CD4-positive, CD25-positive, alpha-beta regulatory T cell (primary cell): ENCODE measurements around the gene RTN4RL1. TPM values are rescaled to one million over a fixed set of nuclear protein-coding genes. Genes with fewer than 3 reads are reported as not detected.
A peak's percentile ranks its signal among the peaks of the same experiment; 100 is the strongest.

ENCODE experiments used
- ATAC-seq, 2 donors: fragments of 150-1000 bp; cut with Tn5 transposase; one replicate each; pipeline ENCODE4 v1.10.0; 2021; ENCODE audit warnings: low read depth in 2 of 2, moderate number of reproducible peaks in 2 of 2, moderate library complexity in 1 of 2
- DNase-seq, 3 donors: peaks; one replicate each; pipeline versions ENCODE4 v3.0.0 to v3.0.0-alpha.2; 2012 to 2022; ENCODE audit warnings: mixed read lengths in 1 of 3
- H3K27ac ChIP-seq: one replicate; pipeline ENCODE4 v1.7.0; 2013; ENCODE audit warnings: mild to moderate bottlenecking, low read length; ENCODE audit not compliant: insufficient read depth, poor library complexity, severe bottlenecking
- H3K27me3 ChIP-seq: one replicate; pipeline ENCODE4 v1.7.0; 2013; ENCODE audit warnings: low read length; ENCODE audit not compliant: control insufficient read depth, insufficient read depth
- H3K36me3 ChIP-seq: one replicate; pipeline ENCODE4 v1.7.0; 2013; ENCODE audit warnings: mild to moderate bottlenecking, low read length, moderate library complexity; ENCODE audit not compliant: control insufficient read depth, insufficient read depth
- H3K4me1 ChIP-seq: 2 replicates; pipeline ENCODE4 v1.7.0; 2013; ENCODE audit warnings: mild to moderate bottlenecking, low read length; ENCODE audit not compliant: insufficient read depth, control insufficient read depth, poor library complexity, severe bottlenecking
- H3K4me3 ChIP-seq: one replicate; pipeline ENCODE4 v1.7.0; 2013; ENCODE audit warnings: low read depth, mild to moderate bottlenecking, low read length, moderate library complexity
- H3K9me3 ChIP-seq, 2 experiments: 1 replicate in 1 of 2; 2 replicates in 1 of 2; pipeline ENCODE4 v1.7.0; 2013; ENCODE audit warnings: low read length in 2 of 2, mild to moderate bottlenecking in 1 of 2, moderate library complexity in 1 of 2; ENCODE audit not compliant: control insufficient read depth in 2 of 2
- H3K27ac Mint-ChIP-seq, 3 donors: one replicate each; pipeline ENCODE4 v1.8.0; 2020 to 2022; ENCODE audit warnings: mild to moderate bottlenecking in 3 of 3, mixed read lengths in 3 of 3, moderate library complexity in 2 of 3
- H3K27me3 Mint-ChIP-seq: one replicate; pipeline ENCODE4 v1.8.0; 2022; ENCODE audit warnings: mild to moderate bottlenecking, mixed read lengths
- H3K36me3 Mint-ChIP-seq: one replicate; pipeline ENCODE4 v1.8.0; 2020; ENCODE audit warnings: mixed read lengths
- H3K4me1 Mint-ChIP-seq, 4 donors: one replicate each; pipeline ENCODE4 v1.8.0; 2020 to 2022; ENCODE audit warnings: mixed read lengths in 4 of 4, mild to moderate bottlenecking in 1 of 4
- H3K4me3 Mint-ChIP-seq, 4 donors: one replicate each; pipeline ENCODE4 v1.8.0; 2020 to 2022; ENCODE audit warnings: mild to moderate bottlenecking in 4 of 4, mixed read lengths in 4 of 4, moderate library complexity in 3 of 4
- H3K9me3 Mint-ChIP-seq, 7 donors: one replicate each; pipeline ENCODE4 v1.8.0; 2020 to 2022; ENCODE audit warnings: mixed read lengths in 7 of 7, mild to moderate bottlenecking in 3 of 7, moderate library complexity in 2 of 7
- polyA plus RNA-seq, 4 donors: library from polyadenylated mRNA; unstranded; fragments of 300-500 nt; fragmentation: Illumina TruSeq; gene quantifications; one replicate each; pipeline ENCODE4 v1.2.3, GENCODE V29; 2021
- total RNA-seq: library from RNA; stranded (reverse); gene quantifications from one replicate; pipeline ENCODE4 v1.2.3, GENCODE V29; 2022

The RTN4RL1 gene
- total and polyA plus RNA-seq, 5 donors from 2014 or later, result 0.14 to 0.35 (median 0.28) TPM; not detected in 2

- no peak overlapping the region for H3K4me3 ChIP-seq
- H3K4me1 ChIP-seq, result no peaks in the 10 kb centered on the region
- peaks cover 8% of the 10 kb centered on the region for H3K27me3 ChIP-seq
- H3K27me3 Mint-ChIP-seq, result peaks cover 26% of the 10 kb centered on the region
- no peak overlapping the region for H3K4me3 Mint-ChIP-seq
- no peaks in the 10 kb centered on the region for H3K36me3 ChIP-seq
- no peaks in the 10 kb centered on the region for H3K9me3 Mint-ChIP-seq
- no peaks in the 10 kb centered on the region for H3K36me3 Mint-ChIP-seq
- DNase-seq, result peak in 1 of 3 donors; percentile 12
- no peak for ATAC-seq
- H3K4me1 Mint-ChIP-seq, result no peaks in the 10 kb centered on the region
- peak overlapping the region in 1 of 3 donors; percentile 59 for H3K27ac Mint-ChIP-seq
- H3K9me3 ChIP-seq, result no peaks in the 10 kb centered on the region
- H3K27ac ChIP-seq, result no peak overlapping the region
These were observed 110.5 kb downstream of the RTN4RL1 start for GRCh38 chr17:1914661-1915083.

- no peak overlapping the region for H3K4me3 Mint-ChIP-seq
- Histone ChIP-seq H3K9me3 (no peaks in the 10 kb centered on the region), H3K27ac (no peak overlapping the region), H3K36me3 (no peaks in the 10 kb centered on the region), H3K27me3 (peaks cover 15% of the 10 kb centered on the region), H3K4me1 (peaks cover 2% of the 10 kb centered on the region), H3K4me3 (no peak overlapping the region)
- no peak for DNase-seq
- peaks cover 36% of the 10 kb centered on the region for H3K27me3 Mint-ChIP-seq
- peaks cover 0 to 4% (median under 1%) of the 10 kb centered on the region in 4 donors for H3K4me1 Mint-ChIP-seq
- no peaks in the 10 kb centered on the region for H3K36me3 Mint-ChIP-seq
- no peak overlapping the region for H3K27ac Mint-ChIP-seq
- no peak for ATAC-seq
- no peaks in the 10 kb centered on the region for H3K9me3 Mint-ChIP-seq
These were observed 111.4 kb downstream of the RTN4RL1 start for GRCh38 chr17:1913702-1914101.

- Histone ChIP-seq H3K27me3 (peaks cover 21% of the 10 kb centered on the region), H3K4me3 (no peak overlapping the region), H3K27ac (no peak overlapping the region), H3K36me3 (no peaks in the 10 kb centered on the region), H3K4me1 (peaks cover 12% of the 10 kb centered on the region), H3K9me3 (no peaks in the 10 kb centered on the region)
- H3K4me3 Mint-ChIP-seq, result peak overlapping the region in 1 of 4 donors; percentile 18
- H3K36me3 Mint-ChIP-seq, result no peaks in the 10 kb centered on the region
- H3K27me3 Mint-ChIP-seq, result peaks cover 51% of the 10 kb centered on the region
- no peak overlapping the region for H3K27ac Mint-ChIP-seq
- DNase-seq (no peak), ATAC-seq (no peak)
- H3K9me3 Mint-ChIP-seq, result no peaks in the 10 kb centered on the region
- peaks cover 0 to 11% (median under 1%) of the 10 kb centered on the region in 4 donors for H3K4me1 Mint-ChIP-seq
These were observed 113.0 kb downstream of the RTN4RL1 start for GRCh38 chr17:1912146-1912545.

- H3K9me3 ChIP-seq, result no peaks in the 10 kb centered on the region
- no peak overlapping the region for H3K4me3 ChIP-seq
- H3K4me1 ChIP-seq, result peaks cover 12% of the 10 kb centered on the region
- Mint-ChIP-seq H3K27ac (no peak overlapping the region), H3K4me3 (no peak overlapping the region), H3K9me3 (peaks cover 0 to 1% (median 0%) of the 10 kb centered on the region in 7 donors), H3K4me1 (peaks cover 0 to 12% (median 4%) of the 10 kb centered on the region in 4 donors), H3K36me3 (no peaks in the 10 kb centered on the region), H3K27me3 (peaks cover 63% of the 10 kb centered on the region)
- no peak for DNase-seq
- no peaks in the 10 kb centered on the region for H3K36me3 ChIP-seq
- peaks cover 21% of the 10 kb centered on the region for H3K27me3 ChIP-seq
- no peak for ATAC-seq
- no peak overlapping the region for H3K27ac ChIP-seq
These were observed 115.1 kb downstream of the RTN4RL1 start for GRCh38 chr17:1909985-1910384.

- Histone ChIP-seq H3K4me3 (peak overlapping the region; percentile 19), H3K27me3 (peaks cover 21% of the 10 kb centered on the region), H3K27ac (no peak overlapping the region), H3K9me3 (no peaks in the 10 kb centered on the region), H3K36me3 (no peaks in the 10 kb centered on the region), H3K4me1 (peaks cover 12% of the 10 kb centered on the region)
- no peak overlapping the region for H3K27ac Mint-ChIP-seq
- peak overlapping the region in 2 of 4 donors; percentile 36 to 58 for H3K4me3 Mint-ChIP-seq
- no peaks in the 10 kb centered on the region for H3K36me3 Mint-ChIP-seq
- peaks cover 0 to 12% (median 4%) of the 10 kb centered on the region in 4 donors for H3K4me1 Mint-ChIP-seq
- H3K9me3 Mint-ChIP-seq, result peaks cover 0 to 1% (median 0%) of the 10 kb centered on the region in 7 donors
- DNase-seq (peak in 2 of 3 donors; percentile 19 to 53), ATAC-seq (peak; percentile 20 to 44)
- peaks cover 70% of the 10 kb centered on the region for H3K27me3 Mint-ChIP-seq
These were observed 116.3 kb downstream of the RTN4RL1 start for GRCh38 chr17:1908699-1909309.

- Histone ChIP-seq H3K4me3 (no peak overlapping the region), H3K27ac (no peak overlapping the region), H3K9me3 (no peaks in the 10 kb centered on the region), H3K36me3 (no peaks in the 10 kb centered on the region), H3K27me3 (peaks cover 21% of the 10 kb centered on the region), H3K4me1 (peaks cover 12% of the 10 kb centered on the region)
- H3K9me3 Mint-ChIP-seq, result peaks cover 0 to 1% (median 0%) of the 10 kb centered on the region in 7 donors
- no peak overlapping the region for H3K27ac Mint-ChIP-seq
- DNase-seq (peak in 2 of 3 donors; percentile 10 to 13), ATAC-seq (no peak)
- peaks cover 72% of the 10 kb centered on the region for H3K27me3 Mint-ChIP-seq
- peaks cover 0 to 12% (median 4%) of the 10 kb centered on the region in 4 donors for H3K4me1 Mint-ChIP-seq
- H3K36me3 Mint-ChIP-seq, result no peaks in the 10 kb centered on the region
- peak overlapping the region in 3 of 4 donors; percentile 36 to 84 (median 58) for H3K4me3 Mint-ChIP-seq
These were observed 117.0 kb downstream of the RTN4RL1 start for GRCh38 chr17:1907909-1908698.

GRCh38 chr17:1907216-1907631, 117.9 kb downstream of the RTN4RL1 start:
- H3K9me3 Mint-ChIP-seq, result peaks cover 0 to 1% (median 0%) of the 10 kb centered on the region in 7 donors
- ATAC-seq (no peak), DNase-seq (no peak)
- H3K4me3 Mint-ChIP-seq, result peak overlapping the region in 1 of 4 donors; percentile 74
- Histone ChIP-seq H3K27me3 (peaks cover 21% of the 10 kb centered on the region), H3K36me3 (no peaks in the 10 kb centered on the region), H3K4me3 (no peak overlapping the region), H3K4me1 (peaks cover 12% of the 10 kb centered on the region), H3K9me3 (no peaks in the 10 kb centered on the region), H3K27ac (no peak overlapping the region)
- no peaks in the 10 kb centered on the region for H3K36me3 Mint-ChIP-seq
- peaks cover 74% of the 10 kb centered on the region for H3K27me3 Mint-ChIP-seq
- no peak overlapping the region for H3K27ac Mint-ChIP-seq
- peaks cover 0 to 12% (median 4%) of the 10 kb centered on the region in 4 donors for H3K4me1 Mint-ChIP-seq
